ENCODE data around the gene ZNF460. TPM values are rescaled to one million over a fixed set of nuclear protein-coding genes. Genes with fewer than 3 reads are reported as not detected.

Gene ZNF460
- total RNA-seq, 4 donors from 2014 or later: 44.4 to 191 (median 74.6) TPM

DNA sequence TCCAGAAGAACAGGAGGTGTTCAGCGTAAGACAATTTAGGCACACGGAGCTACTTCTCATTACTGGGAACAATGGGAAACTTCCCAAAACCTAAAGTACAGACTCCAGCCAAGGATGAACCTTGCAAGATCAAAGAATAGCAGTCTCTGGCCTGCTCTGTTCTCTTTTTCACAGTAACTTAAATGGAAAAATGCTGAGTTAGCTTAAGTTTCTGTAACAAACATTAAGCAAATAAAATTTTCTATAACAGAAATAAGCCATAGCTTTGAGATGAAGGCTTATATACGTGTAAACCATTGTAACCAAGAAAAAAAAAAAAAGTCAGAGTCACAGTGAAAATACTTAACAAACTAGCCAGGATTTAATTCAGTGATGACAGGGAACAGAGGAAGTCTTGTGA, 18.2 kb upstream of the ZNF460 start:
- TF ChIP-seq EP300 (IDR thresholded peaks at IDR 0.05; ENCODE audit: low read depth): no peak
- TF ChIP-seq POLR2A (IDR thresholded peaks at IDR 0.05): no peak
- no peak for TF ChIP-seq CTCF (IDR thresholded peaks at IDR 0.05)
- TF ChIP-seq POLR2AphosphoS5 (IDR thresholded peaks at IDR 0.05): no peak
- H3K9me3 ChIP-seq: no peaks in the 10 kb centered on the region
- no peak overlapping the region for H3K27ac ChIP-seq
- H3K4me3 ChIP-seq: no peak overlapping the region
- intact Hi-C loops (cut with DNase I; ENCODE audit: low total_unique reads) (no loop called here), in situ Hi-C loops (cut with MboI; ENCODE audit: low pct_ligation_motif_present in 1 of 4, low pct_unique_long_range_greater_than_20kb in 1 of 4, low sequenced_read_pairs in 3 of 4) (no loop called here)
- H3K4me1 ChIP-seq: no peaks in the 10 kb centered on the region
- DNase-seq: no peak
- WGBS, 2 donors (ENCODE audit: low coverage in 1 of 2): 92 to 97% methylated on average over 3 of the region's 3 CpGs
- no peaks in the 10 kb centered on the region for H3K27me3 ChIP-seq
- peaks cover 0 to 7% (median 2%) of the 10 kb centered on the region in 4 donors for H3K36me3 ChIP-seq

- intact Hi-C loops (cut with DNase I; ENCODE audit: low total_unique reads): no loop called here
- Histone ChIP-seq H3K4me1 (no peaks in the 10 kb centered on the region), H3K36me3 (peaks cover 0 to 7% (median 2%) of the 10 kb centered on the region in 4 donors), H3K27ac (no peak overlapping the region), H3K27me3 (no peaks in the 10 kb centered on the region), H3K4me3 (no peak overlapping the region), H3K9me3 (no peaks in the 10 kb centered on the region)
- no peak for DNase-seq
- in situ Hi-C loops (cut with MboI; ENCODE audit: low pct_ligation_motif_present in 1 of 4, low pct_unique_long_range_greater_than_20kb in 1 of 4, low sequenced_read_pairs in 3 of 4): no loop called here
- TF ChIP-seq POLR2A (IDR thresholded peaks at IDR 0.05): no peak
- TF ChIP-seq CTCF (IDR thresholded peaks at IDR 0.05): no peak
- no peak for TF ChIP-seq EP300 (IDR thresholded peaks at IDR 0.05; ENCODE audit: low read depth)
- TF ChIP-seq POLR2AphosphoS5 (IDR thresholded peaks at IDR 0.05): no peak
- WGBS, 2 donors (ENCODE audit: low coverage in 1 of 2): 100% methylated on average over 1 of the region's 1 CpG; no CpG with 5 or more reads in 1 of the 2 donors
These were observed 17.0 kb upstream of the ZNF460 start for GRCh38 chr19:57263244-57263741.

DNA sequence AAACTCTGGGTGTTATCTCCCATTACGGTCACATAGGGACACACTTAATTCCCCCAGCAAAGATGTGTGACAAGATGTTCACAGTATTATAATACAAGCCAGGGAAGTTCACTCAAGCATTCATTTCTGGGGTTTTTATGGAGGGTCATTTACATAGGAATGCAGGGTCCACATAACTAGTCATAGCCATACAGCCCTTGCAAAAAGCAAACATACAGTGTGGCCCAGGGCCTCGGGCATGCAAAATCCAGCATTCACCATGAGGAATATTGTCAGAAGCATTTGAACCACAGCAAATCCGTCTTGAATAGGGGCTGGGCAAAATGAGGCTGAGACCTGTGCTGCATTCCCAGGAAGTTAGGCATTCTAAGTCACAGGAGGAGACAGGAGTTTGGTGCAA, 13.0 kb upstream of the ZNF460 start:
- Histone ChIP-seq H3K4me1 (no peaks in the 10 kb centered on the region), H3K27me3 (no peaks in the 10 kb centered on the region), H3K4me3 (no peak overlapping the region), H3K27ac (no peak overlapping the region), H3K36me3 (no peaks in the 10 kb centered on the region), H3K9me3 (no peaks in the 10 kb centered on the region)
- intact Hi-C loops (cut with DNase I; ENCODE audit: low total_unique reads): no loop called here
- WGBS, 2 donors (ENCODE audit: low coverage in 1 of 2): 82 to 100% methylated on average over 1 to 3 of the region's 3 CpGs
- TF ChIP-seq POLR2A (IDR thresholded peaks at IDR 0.05) (no peak), POLR2AphosphoS5 (IDR thresholded peaks at IDR 0.05) (no peak), EP300 (IDR thresholded peaks at IDR 0.05; ENCODE audit: low read depth) (no peak), CTCF (IDR thresholded peaks at IDR 0.05) (no peak)
- DNase-seq: no peak
- in situ Hi-C loops (cut with MboI; ENCODE audit: low pct_ligation_motif_present in 1 of 4, low pct_unique_long_range_greater_than_20kb in 1 of 4, low sequenced_read_pairs in 3 of 4): no loop called here

DNA sequence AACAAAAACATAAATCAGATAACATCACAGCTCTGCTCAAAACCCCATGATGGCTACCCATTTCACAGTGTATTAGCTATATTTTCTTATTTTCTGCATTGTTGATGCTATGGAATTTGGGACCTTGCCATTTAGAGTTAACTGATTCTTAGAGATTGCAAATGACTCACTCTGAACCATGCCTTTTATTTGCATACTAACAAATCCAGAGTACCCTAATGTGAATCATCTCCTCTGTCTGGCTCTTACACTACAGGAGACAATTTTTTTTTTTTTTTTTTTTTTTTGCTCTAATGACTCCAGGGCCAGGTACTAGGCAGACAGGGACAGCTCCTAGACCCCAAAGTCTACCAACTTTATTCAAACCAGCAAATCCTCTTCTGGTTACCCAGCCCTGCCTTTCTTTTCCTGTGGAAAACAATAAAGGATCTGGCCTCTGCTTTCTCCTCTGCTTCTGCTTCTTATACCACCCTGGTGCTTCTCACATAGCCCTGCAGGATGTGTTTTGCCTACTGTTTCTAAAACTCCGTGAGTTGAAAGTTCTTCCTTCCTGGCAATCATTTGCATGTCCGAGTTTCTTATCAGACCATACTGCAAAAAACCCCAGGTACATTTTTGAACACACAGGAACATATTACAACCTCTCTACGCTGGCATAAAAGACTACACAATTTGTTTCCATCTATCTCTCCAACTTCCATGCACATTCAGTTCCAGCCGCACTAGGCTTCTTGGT, 10.6 kb upstream of the ZNF460 start:
- intact Hi-C loops (cut with DNase I; ENCODE audit: low total_unique reads) (no loop called here), in situ Hi-C loops (cut with MboI; ENCODE audit: low pct_ligation_motif_present in 1 of 4, low pct_unique_long_range_greater_than_20kb in 1 of 4, low sequenced_read_pairs in 3 of 4) (no loop called here)
- H3K4me1 ChIP-seq: no peaks in the 10 kb centered on the region
- TF ChIP-seq EP300 (IDR thresholded peaks at IDR 0.05; ENCODE audit: low read depth) (no peak), CTCF (IDR thresholded peaks at IDR 0.05) (no peak), POLR2AphosphoS5 (IDR thresholded peaks at IDR 0.05) (no peak), POLR2A (IDR thresholded peaks at IDR 0.05) (no peak)
- no peaks in the 10 kb centered on the region for H3K27me3 ChIP-seq
- peak overlapping the region in 1 of 4 donors; percentile 36 for H3K27ac ChIP-seq
- H3K36me3 ChIP-seq: no peaks in the 10 kb centered on the region
- H3K4me3 ChIP-seq: no peak overlapping the region
- DNase-seq: no peak
- H3K9me3 ChIP-seq: no peaks in the 10 kb centered on the region
- 63 to 83% methylated on average over 1 to 4 of the region's 4 CpGs for WGBS, 2 donors (ENCODE audit: low coverage in 1 of 2)

All from transverse colon (tissue), 4 donors.